GM18858 (cell line): ENCODE results near the gene SOBP.

Source experiments
- ATAC-seq: cut with Tn5 transposase; IDR thresholded peaks from one replicate; pipeline ENCODE4 v1.9.1; 2021; ENCODE audit not compliant: unreplicated experiment

SOBP gene

GRCh38 chr6:107676042-107676441 lies 186.1 kb downstream of the SOBP start:
- ATAC-seq: no peak

GRCh38 chr6:107677399-107677798 lies 187.5 kb downstream of the SOBP start:
- no peak for ATAC-seq

- no peak for ATAC-seq
Observed at GRCh38 chr6:107679457-107679856, 189.5 kb downstream of the SOBP start.

GRCh38 chr6:107682721-107683120 lies 192.8 kb downstream of the SOBP start:
- no peak for ATAC-seq

- no peak for ATAC-seq
Observed at GRCh38 chr6:107683183-107683582, 193.3 kb downstream of the SOBP start.

GRCh38 chr6:107684996-107685395 lies 195.1 kb downstream of the SOBP start:
- no peak for ATAC-seq

- ATAC-seq: no peak
Observed at GRCh38 chr6:107689190-107689589, 199.3 kb downstream of the SOBP start.

GRCh38 chr6:107689951-107690642 lies 200.2 kb downstream of the SOBP start:
- no peak for ATAC-seq

- ATAC-seq: no peak
Observed at GRCh38 chr6:107690643-107691061, 200.7 kb downstream of the SOBP start.

- no peak for ATAC-seq
Observed at GRCh38 chr6:107691062-107691751, 201.3 kb downstream of the SOBP start.

- no peak for ATAC-seq
Observed at GRCh38 chr6:107692351-107692750, 202.4 kb downstream of the SOBP start.

- no peak for ATAC-seq
Observed at GRCh38 chr6:107695061-107695720, 205.3 kb downstream of the SOBP start.

- no peak for ATAC-seq
Observed at GRCh38 chr6:107697682-107698081, 207.8 kb downstream of the SOBP start.

- no peak for ATAC-seq
Observed at GRCh38 chr6:107698146-107698545, 208.2 kb downstream of the SOBP start.

GRCh38 chr6:107699254-107699653 lies 209.3 kb downstream of the SOBP start:
- no peak for ATAC-seq

- no peak for ATAC-seq
Observed at GRCh38 chr6:107699697-107700325, 209.9 kb downstream of the SOBP start.

- no peak for ATAC-seq
Observed at GRCh38 chr6:107703606-107704005, 213.7 kb downstream of the SOBP start.

GRCh38 chr6:107704347-107705013 lies 214.6 kb downstream of the SOBP start:
- ATAC-seq: no peak

- ATAC-seq: no peak
Observed at GRCh38 chr6:107706516-107707115, 216.7 kb downstream of the SOBP start.

- no peak for ATAC-seq
Observed at GRCh38 chr6:107707346-107708275, 217.7 kb downstream of the SOBP start.
